Measurements from ENCODE around the gene YOD1.

YOD1 gene

DNA sequence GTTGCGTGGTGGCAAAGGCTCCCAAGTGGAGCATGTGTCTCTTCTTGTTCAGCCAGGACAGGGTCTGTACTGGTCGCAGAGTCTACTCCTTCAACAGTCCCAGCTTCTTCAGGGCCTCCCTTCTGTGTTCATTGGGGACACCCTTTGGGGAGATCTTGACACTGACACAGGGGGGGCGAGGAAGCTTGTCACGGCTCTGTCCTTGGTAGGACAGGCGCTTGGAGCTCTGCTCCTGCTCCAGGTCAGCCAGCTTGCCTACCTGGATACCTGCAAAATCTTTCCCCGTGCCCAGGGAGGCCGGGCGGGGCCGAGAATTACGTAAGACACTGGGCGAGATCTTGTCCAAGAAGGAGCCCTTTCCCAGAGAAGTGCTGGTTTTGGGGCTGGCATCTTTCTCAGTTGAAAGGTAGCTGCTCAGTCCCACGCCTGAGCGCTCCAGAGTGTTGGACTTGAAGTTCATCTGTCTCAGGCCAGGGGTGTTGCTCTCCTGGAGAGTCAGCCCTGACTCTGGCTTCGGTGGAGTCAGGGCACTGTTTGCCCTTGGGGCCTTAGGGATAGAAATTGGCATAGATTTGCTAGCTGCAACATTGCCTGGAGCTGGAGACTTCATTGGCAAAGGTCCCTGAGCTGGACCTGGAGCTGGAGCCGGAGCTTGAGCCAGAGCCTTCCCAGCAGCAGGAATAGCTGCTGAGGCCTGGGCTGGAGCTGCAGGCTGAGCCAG is 29.0 kb downstream of the YOD1 start:
- H2BK5ac ChIP-seq (ENCODE audit: low read depth, low read length, poor library complexity, severe bottlenecking): no peak overlapping the region
- no peak overlapping the region for H3K4me2 ChIP-seq (ENCODE audit: low read length, poor library complexity, severe bottlenecking)
- no peak for DNase-seq
- H4K8ac ChIP-seq (ENCODE audit: low read length): no peak overlapping the region
- no peaks in the 10 kb centered on the region for H3K9me3 ChIP-seq (ENCODE audit: control insufficient read depth, low read length)
- no peak overlapping the region for H3K14ac ChIP-seq (ENCODE audit: low read length in 2 of 2)
- H2AFZ ChIP-seq (ENCODE audit: low read depth, low read length): no peak overlapping the region
- H2BK12ac ChIP-seq (ENCODE audit: low read length in 2 of 2): no peak overlapping the region
- H2BK15ac ChIP-seq (ENCODE audit: low read depth, poor library complexity, severe bottlenecking): no peak overlapping the region
- H3K27ac ChIP-seq (ENCODE audit: low read length, poor library complexity, severe bottlenecking): no peak overlapping the region
- no peaks in the 10 kb centered on the region for H3K79me1 ChIP-seq (replicated peaks; ENCODE audit: low read length, poor library complexity, severe bottlenecking)
- H3K4ac ChIP-seq (ENCODE audit: low read depth in 1 of 2, low read length in 2 of 2): no peak overlapping the region
- no peak overlapping the region for H2AK5ac ChIP-seq (ENCODE audit: low read length, severe bottlenecking)
- no peak overlapping the region for H3K23ac ChIP-seq (ENCODE audit: low read length in 2 of 2)
- no peak overlapping the region for H3K18ac ChIP-seq (ENCODE audit: low read depth in 1 of 2, low read length in 2 of 2)
- no peaks in the 10 kb centered on the region for H3K27me3 ChIP-seq (ENCODE audit: control insufficient read depth in 1 of 2, insufficient read depth in 1 of 2, low read length in 2 of 2)
- H2BK120ac ChIP-seq (ENCODE audit: low read depth, low read length): no peak overlapping the region
- H3K4me1 ChIP-seq (ENCODE audit: control insufficient read depth, insufficient read depth, low read depth, low read length): peaks cover 15% of the 10 kb centered on the region
- no peak overlapping the region for H3K4me3 ChIP-seq (ENCODE audit: insufficient read depth in 1 of 2, low read depth in 1 of 2, low read length in 2 of 2)
- WGBS: 94% methylated on average over 15 of the region's 15 CpGs
- H4K91ac ChIP-seq (ENCODE audit: low read length): no peak overlapping the region
- no peak overlapping the region for H3K9ac ChIP-seq (ENCODE audit: low read length)
- H3K36me3 ChIP-seq (ENCODE audit: control insufficient read depth in 1 of 2, insufficient read depth in 2 of 2, low read depth in 1 of 2, low read length in 2 of 2): no peaks in the 10 kb centered on the region

DNA sequence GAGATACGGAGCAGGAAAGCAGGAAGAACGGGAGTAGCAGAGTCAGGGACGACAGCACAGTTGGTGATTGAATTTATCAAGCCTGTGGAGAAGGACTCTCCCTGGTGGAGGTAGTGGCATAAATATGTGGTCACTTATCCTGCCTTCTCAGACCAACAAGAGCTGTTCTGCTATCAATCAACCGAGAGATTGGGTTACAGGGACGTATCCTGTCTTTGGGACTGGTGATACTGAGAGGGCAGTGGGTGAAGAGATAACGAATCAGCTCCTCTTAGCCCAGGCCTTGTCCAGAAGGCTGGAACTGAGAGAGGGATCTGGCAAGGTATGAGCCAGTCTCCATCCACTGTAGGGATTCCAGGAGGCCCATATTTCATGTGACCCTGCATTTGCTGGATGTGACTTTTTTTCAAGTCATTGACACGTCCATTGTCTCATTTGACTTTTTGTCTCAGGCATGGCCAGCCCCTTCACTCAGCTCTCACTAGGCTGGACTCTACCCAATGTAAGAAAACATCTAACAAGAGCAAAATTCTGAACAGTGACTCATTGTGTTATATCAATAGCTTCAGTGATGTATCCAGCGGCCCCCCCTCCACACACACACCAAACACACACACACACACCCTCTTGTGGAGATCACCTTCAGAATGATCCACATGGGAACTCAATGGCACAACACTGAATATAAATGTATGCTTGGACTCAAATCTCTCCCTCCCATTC is 29.7 kb downstream of the YOD1 start:
- Histone ChIP-seq H3K14ac (ENCODE audit: low read length in 2 of 2) (no peak overlapping the region), H2BK12ac (ENCODE audit: low read length in 2 of 2) (no peak overlapping the region), H3K18ac (ENCODE audit: low read depth in 1 of 2, low read length in 2 of 2) (no peak overlapping the region), H3K9ac (ENCODE audit: low read length) (no peak overlapping the region), H3K79me1 (replicated peaks; ENCODE audit: low read length, poor library complexity, severe bottlenecking) (no peaks in the 10 kb centered on the region), H3K4me2 (ENCODE audit: low read length, poor library complexity, severe bottlenecking) (no peak overlapping the region), H2AFZ (ENCODE audit: low read depth, low read length) (no peak overlapping the region), H2BK120ac (ENCODE audit: low read depth, low read length) (no peak overlapping the region), H2BK15ac (ENCODE audit: low read depth, poor library complexity, severe bottlenecking) (no peak overlapping the region), H3K4ac (ENCODE audit: low read depth in 1 of 2, low read length in 2 of 2) (no peak overlapping the region), H4K91ac (ENCODE audit: low read length) (no peak overlapping the region), H4K8ac (ENCODE audit: low read length) (no peak overlapping the region), H3K36me3 (ENCODE audit: control insufficient read depth in 1 of 2, insufficient read depth in 2 of 2, low read depth in 1 of 2, low read length in 2 of 2) (no peaks in the 10 kb centered on the region), H3K9me3 (ENCODE audit: control insufficient read depth, low read length) (no peaks in the 10 kb centered on the region), H3K23ac (ENCODE audit: low read length in 2 of 2) (no peak overlapping the region), H2AK5ac (ENCODE audit: low read length, severe bottlenecking) (no peak overlapping the region), H2BK5ac (ENCODE audit: low read depth, low read length, poor library complexity, severe bottlenecking) (no peak overlapping the region), H3K27me3 (ENCODE audit: control insufficient read depth in 1 of 2, insufficient read depth in 1 of 2, low read length in 2 of 2) (no peaks in the 10 kb centered on the region), H3K4me3 (ENCODE audit: insufficient read depth in 1 of 2, low read depth in 1 of 2, low read length in 2 of 2) (no peak overlapping the region), H3K4me1 (ENCODE audit: control insufficient read depth, insufficient read depth, low read depth, low read length) (peaks cover 15% of the 10 kb centered on the region), H3K27ac (ENCODE audit: low read length, poor library complexity, severe bottlenecking) (no peak overlapping the region)
- DNase-seq: no peak
- WGBS: 61% methylated on average over 8 of the region's 8 CpGs

DNA sequence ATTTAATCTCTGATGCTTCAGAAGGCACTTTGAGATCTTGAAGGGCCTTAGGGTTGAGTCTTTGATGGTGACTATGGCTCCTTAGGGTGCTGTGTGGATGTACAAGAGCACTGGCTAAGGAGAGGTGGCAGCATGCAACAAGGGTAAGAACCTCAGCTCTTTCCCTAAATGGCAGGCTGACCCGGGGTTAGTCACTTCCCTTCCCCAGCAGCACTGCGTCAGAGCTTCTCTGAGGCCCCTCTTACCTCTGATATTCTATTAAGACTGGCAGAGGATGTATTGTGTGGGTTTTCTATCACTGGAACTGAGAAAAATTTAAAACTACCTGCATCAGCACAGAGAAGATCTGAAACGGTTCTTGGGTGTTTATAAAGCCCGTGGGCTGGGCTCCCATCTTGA is 30.3 kb downstream of the YOD1 start:
- Histone ChIP-seq H3K9ac (ENCODE audit: low read length) (no peak overlapping the region), H2AK5ac (ENCODE audit: low read length, severe bottlenecking) (no peak overlapping the region), H3K36me3 (ENCODE audit: control insufficient read depth in 1 of 2, insufficient read depth in 2 of 2, low read depth in 1 of 2, low read length in 2 of 2) (no peaks in the 10 kb centered on the region), H3K27me3 (ENCODE audit: control insufficient read depth in 1 of 2, insufficient read depth in 1 of 2, low read length in 2 of 2) (no peaks in the 10 kb centered on the region), H3K79me1 (replicated peaks; ENCODE audit: low read length, poor library complexity, severe bottlenecking) (no peaks in the 10 kb centered on the region), H2BK12ac (ENCODE audit: low read length in 2 of 2) (no peak overlapping the region), H3K4me3 (ENCODE audit: insufficient read depth in 1 of 2, low read depth in 1 of 2, low read length in 2 of 2) (no peak overlapping the region), H3K9me3 (ENCODE audit: control insufficient read depth, low read length) (no peaks in the 10 kb centered on the region), H3K27ac (ENCODE audit: low read length, poor library complexity, severe bottlenecking) (no peak overlapping the region), H2BK5ac (ENCODE audit: low read depth, low read length, poor library complexity, severe bottlenecking) (no peak overlapping the region), H3K14ac (ENCODE audit: low read length in 2 of 2) (no peak overlapping the region), H2BK120ac (ENCODE audit: low read depth, low read length) (no peak overlapping the region), H3K4ac (ENCODE audit: low read depth in 1 of 2, low read length in 2 of 2) (no peak overlapping the region), H3K18ac (ENCODE audit: low read depth in 1 of 2, low read length in 2 of 2) (no peak overlapping the region), H3K23ac (ENCODE audit: low read length in 2 of 2) (no peak overlapping the region), H4K8ac (ENCODE audit: low read length) (no peak overlapping the region), H2BK15ac (ENCODE audit: low read depth, poor library complexity, severe bottlenecking) (no peak overlapping the region), H3K4me2 (ENCODE audit: low read length, poor library complexity, severe bottlenecking) (no peak overlapping the region), H2AFZ (ENCODE audit: low read depth, low read length) (no peak overlapping the region), H4K91ac (ENCODE audit: low read length) (no peak overlapping the region), H3K4me1 (ENCODE audit: control insufficient read depth, insufficient read depth, low read depth, low read length) (peaks cover 15% of the 10 kb centered on the region)
- no peak for DNase-seq
- 68% methylated on average over 2 of the region's 4 CpGs for WGBS

DNA sequence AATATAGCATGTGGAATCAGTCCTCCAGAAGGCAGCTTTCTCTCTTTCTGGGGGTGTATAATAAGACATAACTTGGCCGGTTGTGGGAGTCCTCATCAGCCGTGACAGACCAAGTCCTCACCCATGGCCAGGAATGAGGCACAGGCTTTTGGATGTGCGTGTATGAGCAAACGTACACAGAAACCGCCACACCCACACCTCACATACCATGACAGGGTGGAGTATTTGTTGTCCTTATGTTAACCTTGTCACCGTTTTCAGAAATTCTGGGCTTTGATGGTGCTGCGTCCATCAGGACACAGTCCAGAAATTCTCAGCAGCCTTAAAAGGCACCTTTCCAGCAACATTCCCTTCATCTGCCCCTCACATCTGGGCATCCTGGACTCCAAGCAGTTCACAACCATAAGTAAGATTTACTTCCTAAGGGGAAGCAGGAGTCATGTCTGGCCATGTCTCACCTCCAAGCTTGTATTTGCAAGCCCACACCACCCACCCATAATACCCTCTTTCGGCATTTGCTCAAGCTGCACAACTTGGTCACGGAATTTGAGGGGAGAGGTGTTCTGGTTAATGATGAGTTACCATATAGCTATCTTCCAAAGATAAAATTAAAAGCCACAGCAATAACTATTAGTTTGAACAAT is 30.8 kb downstream of the YOD1 start:
- DNase-seq: no peak
- Histone ChIP-seq H3K23ac (ENCODE audit: low read length in 2 of 2) (no peak overlapping the region), H3K4me2 (ENCODE audit: low read length, poor library complexity, severe bottlenecking) (no peak overlapping the region), H3K79me1 (replicated peaks; ENCODE audit: low read length, poor library complexity, severe bottlenecking) (no peaks in the 10 kb centered on the region), H2AK5ac (ENCODE audit: low read length, severe bottlenecking) (no peak overlapping the region), H4K91ac (ENCODE audit: low read length) (no peak overlapping the region), H3K27ac (ENCODE audit: low read length, poor library complexity, severe bottlenecking) (no peak overlapping the region), H3K18ac (ENCODE audit: low read depth in 1 of 2, low read length in 2 of 2) (no peak overlapping the region), H3K14ac (ENCODE audit: low read length in 2 of 2) (no peak overlapping the region), H3K4me1 (ENCODE audit: control insufficient read depth, insufficient read depth, low read depth, low read length) (peaks cover 14% of the 10 kb centered on the region), H4K8ac (ENCODE audit: low read length) (no peak overlapping the region), H2AFZ (ENCODE audit: low read depth, low read length) (no peak overlapping the region), H2BK5ac (ENCODE audit: low read depth, low read length, poor library complexity, severe bottlenecking) (no peak overlapping the region), H3K36me3 (ENCODE audit: control insufficient read depth in 1 of 2, insufficient read depth in 2 of 2, low read depth in 1 of 2, low read length in 2 of 2) (no peaks in the 10 kb centered on the region), H3K27me3 (ENCODE audit: control insufficient read depth in 1 of 2, insufficient read depth in 1 of 2, low read length in 2 of 2) (no peaks in the 10 kb centered on the region), H2BK15ac (ENCODE audit: low read depth, poor library complexity, severe bottlenecking) (no peak overlapping the region), H2BK120ac (ENCODE audit: low read depth, low read length) (no peak overlapping the region), H3K4ac (ENCODE audit: low read depth in 1 of 2, low read length in 2 of 2) (no peak overlapping the region), H2BK12ac (ENCODE audit: low read length in 2 of 2) (no peak overlapping the region), H3K9ac (ENCODE audit: low read length) (no peak overlapping the region), H3K4me3 (ENCODE audit: insufficient read depth in 1 of 2, low read depth in 1 of 2, low read length in 2 of 2) (no peak overlapping the region), H3K9me3 (ENCODE audit: control insufficient read depth, low read length) (no peaks in the 10 kb centered on the region)
- WGBS: over 99% methylated on average over 7 of the region's 9 CpGs
